Fibroblast of skin of right biceps (primary cell): ENCODE measurements around the gene MIF4GD.
"Not testable (repeated sequence)": the region's sequence is repeated elsewhere in the genome, so short reads cannot be mapped to it uniquely, and the experiment has no call there.

Source experiments
- DNase-seq: peaks from one replicate; pipeline ENCODE4 v3.0.0-alpha.2; 2013

The MIF4GD gene, protein sequence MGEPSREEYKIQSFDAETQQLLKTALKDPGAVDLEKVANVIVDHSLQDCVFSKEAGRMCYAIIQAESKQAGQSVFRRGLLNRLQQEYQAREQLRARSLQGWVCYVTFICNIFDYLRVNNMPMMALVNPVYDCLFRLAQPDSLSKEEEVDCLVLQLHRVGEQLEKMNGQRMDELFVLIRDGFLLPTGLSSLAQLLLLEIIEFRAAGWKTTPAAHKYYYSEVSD

DNA sequence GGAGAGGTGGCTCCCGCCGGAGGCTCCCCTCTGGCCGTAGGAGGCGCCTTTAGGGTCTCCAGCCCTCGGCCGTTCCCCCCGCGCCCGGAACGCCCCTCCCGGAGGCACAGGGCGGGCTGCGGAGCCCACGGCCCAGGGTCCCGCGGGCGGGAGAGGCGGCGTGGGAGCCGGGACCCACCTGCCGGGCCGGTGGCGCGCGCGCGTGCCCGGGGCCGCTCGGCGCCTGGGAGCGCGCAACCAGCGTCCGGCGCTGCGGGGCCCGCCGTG, at the start of gene MIF4GD:
TSS of gene MIF4GD (minus strand) at position 266 of the 267 bp plus-strand sequence. CDS start 1,036 bp downstream, outside the sequence.
- no peak for DNase-seq

DNA sequence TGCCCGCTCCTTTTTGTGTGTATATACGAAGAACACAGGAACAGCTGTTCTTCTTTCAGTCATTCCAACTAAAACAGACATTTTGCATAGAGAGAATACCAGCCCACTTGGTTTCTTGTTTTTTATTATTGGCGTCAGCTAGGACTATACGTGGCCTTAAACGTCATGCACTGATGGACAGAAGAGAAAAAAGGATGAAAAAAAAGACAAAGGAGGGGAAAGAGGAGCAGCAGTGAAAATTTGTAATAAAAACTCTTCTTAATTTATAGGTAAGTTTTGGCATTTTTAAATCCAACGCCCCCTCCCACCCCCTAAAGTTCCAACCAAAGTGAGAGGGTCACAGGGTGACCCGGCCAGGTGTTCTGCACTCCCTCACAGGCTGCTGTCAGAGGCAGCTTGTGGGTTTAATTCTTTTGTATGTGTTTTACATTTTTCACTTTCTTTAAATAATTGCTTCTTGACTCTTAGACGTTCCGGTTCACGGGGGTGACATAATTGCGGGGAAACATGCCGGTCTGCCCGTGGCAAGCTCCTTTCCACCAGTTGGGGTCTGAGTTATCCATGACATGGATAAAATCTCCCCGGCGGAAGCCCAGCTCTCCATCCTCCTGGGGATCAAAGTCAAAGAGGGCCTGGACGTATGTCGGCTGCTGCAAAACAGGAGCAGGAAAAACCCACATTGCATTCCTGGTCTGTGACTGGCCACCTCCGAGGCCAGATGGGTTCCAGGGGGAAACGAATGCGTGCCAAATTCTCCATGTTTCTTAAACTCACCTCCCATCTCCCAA, 49.1 kb upstream of the MIF4GD start:
- DNase-seq, result peak; percentile 83

DNA sequence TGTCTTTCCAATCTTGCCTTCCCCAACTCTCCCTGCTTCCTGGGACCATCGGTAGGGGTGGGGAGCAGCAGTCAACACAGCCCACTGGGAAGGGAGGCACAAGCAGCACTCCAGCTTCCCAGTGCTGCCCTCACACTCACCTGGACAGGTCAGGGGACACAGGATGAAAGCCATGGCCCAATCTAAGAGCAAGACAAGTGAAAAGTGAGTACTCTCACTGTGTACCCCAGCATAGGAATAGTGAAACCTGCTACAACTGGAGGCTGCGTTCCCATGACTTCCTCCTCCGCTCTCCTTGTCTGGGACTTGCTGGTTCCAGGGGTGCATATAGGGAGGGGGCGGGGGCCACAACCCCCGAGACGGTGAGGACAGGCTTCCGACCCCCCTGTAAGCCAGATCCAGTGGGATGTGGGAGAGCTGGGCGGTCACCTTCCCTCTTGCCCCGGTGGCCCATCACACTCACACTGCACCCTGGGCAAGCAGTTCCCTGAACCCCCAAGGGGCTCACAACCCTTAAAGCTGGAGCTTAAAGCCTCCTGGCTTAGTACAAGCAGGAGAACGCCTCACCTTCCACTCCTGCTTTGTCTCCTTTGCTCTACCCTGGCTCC, 47.7 kb upstream of the MIF4GD start:
- DNase-seq, result no peak

DNA sequence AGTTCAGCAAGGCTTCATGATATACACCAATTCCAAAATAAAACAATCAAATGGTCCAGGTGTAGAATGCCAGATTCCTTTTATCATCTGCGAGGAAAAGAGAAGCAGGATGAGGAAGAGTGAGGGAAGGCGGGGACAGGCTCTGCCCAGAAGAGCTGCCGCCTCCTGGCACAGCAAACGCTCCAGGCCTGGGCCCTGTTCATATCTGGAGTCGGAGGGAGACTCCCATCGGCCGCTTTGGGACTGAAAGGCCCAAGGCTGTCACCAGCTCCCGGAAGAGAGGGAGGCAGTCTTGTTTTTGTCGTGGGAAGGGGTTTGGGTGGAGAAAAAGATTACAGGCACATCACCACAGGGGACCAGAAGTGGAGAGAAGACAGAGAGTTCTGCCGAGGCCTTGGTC, 47.2 kb upstream of the MIF4GD start:
- DNase-seq, result no peak

DNA sequence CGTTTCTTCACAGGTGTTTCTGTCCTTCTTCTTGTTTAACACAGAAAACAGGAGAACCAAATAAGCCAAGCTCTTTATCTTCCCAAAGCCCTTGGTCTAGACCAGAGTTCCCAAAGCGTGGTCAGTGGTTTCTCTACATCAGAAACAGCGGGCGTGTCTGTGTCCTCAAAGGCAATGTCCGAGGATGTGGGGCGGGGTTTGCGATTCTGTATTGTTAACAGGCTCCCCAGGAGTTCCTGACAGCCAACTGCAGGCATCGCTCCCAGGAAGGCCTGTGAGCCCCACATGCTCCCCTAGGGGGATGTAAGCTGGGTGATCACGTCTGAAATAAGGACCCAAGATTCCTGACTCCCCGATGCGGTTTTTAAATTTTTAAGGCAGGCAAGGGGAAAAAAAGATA, 46.6 kb upstream of the MIF4GD start:
- DNase-seq, result no peak

DNA sequence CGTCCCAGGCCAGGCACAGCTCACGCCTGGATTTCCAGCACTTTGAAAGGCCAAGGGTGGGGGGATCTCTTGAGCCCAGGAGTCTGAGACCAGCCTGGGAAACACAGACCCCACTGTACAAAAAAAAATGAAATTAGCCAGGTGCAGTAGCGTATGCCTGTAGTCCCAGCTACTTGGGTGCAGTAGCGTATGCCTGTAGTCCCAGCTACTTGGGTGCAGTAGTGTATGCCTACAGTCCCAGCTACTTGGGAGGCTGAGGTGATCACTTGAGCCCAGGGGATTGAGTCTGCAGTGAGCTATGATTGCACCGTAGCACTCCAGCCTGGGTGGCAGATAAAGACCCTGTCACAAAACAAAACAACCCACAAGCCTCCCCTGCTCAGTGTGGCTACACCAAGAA, 45.2 kb upstream of the MIF4GD start:
- DNase-seq, result no peak

DNA sequence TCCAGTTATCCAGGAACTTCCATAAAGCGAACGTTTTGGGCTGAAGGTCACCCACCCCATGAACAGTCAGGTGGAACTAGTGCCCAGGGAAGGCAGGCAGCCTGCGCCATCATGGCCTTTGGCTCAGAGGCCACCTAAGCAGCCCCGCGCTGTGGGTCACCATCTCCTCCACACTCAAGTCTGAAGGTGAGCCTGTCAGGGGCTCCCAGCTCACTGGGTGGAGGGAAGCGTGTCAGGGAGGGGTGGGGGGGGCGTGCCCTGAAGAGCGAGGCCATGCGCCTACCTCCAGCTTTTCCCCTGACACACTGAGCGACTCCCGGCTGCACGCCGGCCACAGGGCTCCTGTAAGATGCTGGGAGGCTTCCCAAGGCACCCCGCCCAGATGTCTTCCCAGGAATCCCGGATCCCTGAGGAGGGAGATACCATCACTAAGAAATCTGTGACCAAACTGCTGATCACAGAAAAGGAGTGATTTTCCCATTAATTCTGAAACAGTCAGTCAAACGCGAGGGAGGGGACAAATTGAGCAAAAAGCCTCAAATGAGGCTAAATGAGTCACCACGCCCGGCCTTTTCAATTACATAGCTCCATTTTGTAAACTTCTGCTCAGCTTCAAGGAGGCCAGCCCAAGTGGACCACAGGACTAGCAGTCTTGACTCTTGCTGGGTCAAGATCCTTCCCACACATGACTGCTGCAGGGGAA, 44.7 kb upstream of the MIF4GD start:
- DNase-seq, result no peak

DNA sequence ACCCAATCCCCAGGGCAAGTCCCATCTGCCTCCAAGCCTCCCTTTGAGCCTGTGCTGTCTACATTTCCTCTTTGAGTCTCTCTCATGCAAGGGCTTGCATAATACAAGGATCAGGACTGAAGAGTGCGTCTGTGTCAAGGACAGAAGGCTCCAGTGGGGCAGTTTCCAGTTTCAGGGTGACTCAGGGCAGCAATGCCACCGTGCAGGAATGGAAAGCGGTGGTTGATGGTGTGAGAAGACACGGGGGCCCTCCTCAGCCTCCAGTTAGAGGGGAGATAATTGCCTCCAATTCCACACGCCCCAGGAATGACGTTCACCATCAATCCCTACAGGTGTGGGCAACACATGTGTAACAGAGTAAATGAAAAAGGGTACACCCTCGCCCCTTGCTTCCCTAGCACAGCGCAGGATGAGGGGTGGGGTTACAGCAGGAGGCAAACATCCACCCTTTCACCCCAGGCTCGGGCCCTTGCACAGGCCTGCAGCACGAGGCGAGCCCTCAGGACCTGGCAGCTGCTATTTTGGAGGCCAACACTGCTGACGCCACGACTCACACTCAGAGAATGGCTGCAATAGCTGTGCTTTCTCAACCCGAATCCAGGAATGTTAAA, 43.0 kb upstream of the MIF4GD start:
- peak; percentile 31 for DNase-seq

DNA sequence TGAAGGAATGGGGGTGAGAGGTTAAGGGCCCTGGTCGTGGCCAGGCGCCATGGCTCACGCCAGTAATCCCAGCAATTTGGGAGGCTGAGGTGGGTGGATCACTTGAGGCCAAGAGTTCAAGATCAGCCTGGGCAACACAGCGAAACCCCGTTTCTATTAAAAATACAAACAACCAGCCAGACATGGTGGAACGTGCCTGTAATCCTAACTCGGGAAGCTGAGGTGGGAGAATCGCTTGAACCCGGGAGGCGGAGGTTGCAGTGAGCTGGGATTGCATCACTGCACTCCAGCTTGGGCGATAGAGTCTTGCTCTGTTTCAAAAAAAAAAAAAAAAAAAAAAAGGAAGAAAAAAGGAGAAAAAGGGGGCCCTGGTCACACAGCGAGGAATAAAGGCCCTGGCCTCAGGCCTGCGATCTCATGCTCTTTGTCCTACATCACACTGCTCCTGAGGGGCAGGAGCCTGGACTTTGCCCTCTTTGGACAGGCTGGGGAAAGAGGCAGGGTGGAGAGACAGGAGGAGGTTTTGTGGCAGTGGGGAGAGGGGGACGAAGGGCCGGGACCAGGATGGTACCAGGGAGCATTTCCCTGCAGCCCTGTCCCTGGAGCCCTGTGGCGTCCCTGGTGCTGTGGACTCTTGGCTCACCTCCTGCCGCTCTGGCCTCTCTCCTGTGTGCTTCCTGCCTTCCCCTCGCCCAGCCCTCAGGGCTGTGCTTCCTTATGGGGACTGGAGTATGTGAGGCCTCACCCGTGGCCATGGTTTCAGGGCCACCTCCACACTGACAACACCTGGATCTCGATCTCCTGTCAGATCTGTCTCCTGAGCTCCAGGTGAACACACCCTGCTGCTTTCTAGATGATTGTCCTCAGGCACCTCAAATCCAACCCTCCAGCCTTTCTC, 38.0 kb upstream of the MIF4GD start:
- DNase-seq, result no peak

DNA sequence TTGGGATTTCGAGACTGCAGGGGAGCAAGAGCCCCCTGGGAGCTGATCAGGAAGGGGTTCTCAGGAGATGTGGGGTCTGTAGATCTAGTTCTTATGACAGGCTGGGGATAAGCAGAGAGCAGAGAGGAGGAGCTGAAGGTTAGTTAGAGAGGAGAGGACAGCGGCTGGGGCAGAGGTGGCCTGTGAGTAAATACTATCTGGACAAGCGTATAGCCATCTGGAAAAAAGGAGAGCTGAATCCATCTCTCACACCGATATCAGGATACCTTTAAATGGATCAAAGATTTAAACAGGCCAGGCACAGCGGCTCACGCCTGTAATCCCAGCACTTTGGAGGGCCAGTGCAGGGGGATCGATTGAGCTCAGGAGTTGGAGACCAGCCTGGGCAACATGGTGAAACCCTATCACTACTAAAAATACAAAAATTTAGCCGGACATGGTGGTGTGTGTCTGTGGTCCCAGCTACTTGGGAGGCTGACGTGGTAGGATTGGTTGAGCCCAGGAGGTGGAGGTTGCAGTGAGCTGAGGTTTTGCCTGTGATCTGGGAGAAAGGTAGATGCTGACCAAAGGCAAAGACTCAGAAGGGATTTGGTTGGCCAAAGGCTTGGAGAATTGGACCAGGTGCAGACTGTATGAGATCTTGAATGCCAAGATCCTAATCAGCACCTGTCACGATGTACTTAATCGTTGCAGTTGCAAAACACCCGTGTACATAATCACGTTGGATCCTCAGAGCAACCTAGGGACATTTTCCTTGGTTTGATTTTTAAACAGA, 37.1 kb upstream of the MIF4GD start:
- DNase-seq, result no peak

DNA sequence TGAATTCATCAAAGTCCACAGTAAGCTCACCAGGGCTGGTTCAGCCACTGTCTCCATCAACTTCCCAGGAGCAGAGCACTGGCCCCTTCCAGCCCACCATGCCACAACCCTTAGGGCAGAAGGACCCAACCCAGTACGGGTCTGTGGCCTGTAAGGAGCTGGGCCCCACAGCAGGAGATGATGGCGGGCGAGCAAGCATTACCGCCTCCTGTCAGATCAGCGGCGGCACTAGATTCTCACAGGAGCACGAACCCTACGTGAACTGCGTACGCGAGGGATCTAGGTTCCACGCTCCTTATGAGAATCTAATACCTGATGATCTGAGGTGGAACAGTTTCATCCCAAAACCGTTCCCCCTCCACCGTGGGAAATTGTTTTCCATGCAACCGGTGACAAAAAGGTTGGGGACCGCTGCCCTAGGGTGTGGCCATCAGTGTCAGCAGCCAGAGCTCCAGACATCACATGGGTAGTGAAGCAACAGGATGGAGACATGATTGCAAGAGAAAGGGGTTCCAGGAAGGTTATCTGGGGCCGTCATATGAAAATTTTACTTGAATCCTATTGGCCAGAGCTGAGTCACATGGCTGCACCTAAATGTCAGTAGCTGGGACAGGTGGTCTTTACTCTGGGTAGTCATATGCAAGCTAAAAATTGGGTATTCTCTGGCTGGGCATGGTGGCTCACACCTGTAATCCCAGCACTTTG, 30.6 kb upstream of the MIF4GD start:
- no peak for DNase-seq

DNA sequence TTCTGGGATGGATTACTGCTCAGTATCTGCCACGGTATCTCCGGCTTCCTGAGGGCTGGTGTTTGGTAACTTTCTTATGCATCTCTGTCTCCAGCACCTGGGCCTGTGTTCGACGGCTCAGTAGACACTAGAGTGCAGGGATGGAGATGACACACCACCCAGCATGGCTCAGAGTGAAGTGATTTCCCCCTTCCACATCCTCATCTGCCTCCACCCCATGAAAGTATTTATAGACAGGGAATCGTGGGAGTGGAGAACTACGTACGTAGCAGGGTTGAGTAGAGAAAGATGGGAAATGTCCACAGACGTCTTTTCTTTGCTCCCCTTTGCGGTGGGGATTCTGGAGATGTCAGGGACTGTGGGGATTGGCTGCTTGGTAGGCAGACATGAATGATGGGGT, 30.0 kb upstream of the MIF4GD start:
- DNase-seq, result no peak

DNA sequence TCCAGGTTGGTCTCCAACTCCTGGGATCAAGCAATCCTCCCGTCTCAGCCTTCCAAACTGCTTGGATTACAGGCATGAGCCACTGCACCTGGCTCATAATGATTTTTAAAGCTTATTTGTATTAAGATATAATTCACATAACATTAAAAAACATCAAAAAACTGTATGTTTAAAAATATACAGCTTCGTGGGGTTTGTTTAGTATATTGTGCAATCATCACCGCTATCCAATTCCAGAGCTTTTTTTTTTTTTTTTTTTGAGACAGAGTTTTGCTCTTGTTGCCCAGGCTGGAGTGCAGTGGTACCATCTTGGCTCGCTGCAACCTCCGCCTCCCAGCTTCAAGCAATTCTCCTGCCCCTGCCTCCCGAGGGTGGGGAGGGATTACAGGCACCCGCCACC, 29.2 kb upstream of the MIF4GD start:
- no peak for DNase-seq

DNA sequence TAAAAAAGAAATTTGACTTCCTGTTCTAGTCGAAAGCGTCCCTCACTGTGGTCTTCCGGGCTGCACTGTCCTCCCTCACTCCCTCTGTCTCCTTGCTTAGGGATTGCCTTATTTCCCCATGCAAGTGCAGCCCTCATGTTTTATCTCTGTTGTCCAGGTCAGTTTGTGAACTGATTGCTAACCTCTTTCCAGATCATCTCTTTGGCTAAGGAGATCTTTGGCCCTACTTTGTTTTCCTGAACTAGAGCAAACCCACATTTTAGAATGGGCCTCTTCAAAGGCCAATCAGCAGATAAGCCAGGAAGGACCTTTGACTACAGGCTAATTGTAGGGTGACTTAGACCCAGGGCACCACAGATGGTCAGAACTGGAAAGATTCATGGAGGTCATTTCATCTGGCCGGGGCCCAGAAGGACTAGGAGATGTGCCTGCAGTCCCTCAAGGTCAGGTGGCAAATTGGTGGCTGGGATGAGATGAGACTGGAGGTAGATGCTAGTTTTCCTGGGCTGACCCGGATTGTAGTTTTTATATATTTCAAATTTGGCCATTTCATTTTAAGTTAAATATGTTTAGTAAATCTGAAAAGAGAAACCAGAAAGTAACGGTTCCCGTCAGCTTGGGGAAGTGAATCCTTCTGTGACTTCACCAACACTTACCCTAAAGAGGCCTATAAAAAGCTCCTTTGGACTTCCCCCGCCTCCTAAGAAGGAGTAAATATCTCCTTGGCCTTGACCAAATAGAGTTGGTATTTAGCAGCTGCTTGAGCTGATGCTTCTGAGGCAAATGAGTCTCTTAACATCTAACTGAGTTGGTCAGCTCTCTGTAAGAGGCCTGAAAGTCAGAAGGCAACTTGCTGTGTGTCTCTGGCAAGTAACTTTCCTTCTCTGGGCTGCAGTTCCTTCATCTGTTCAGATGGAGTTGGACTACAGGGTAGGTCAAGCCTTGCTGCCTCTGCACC, 24.4 kb upstream of the MIF4GD start:
- DNase-seq, result no peak

DNA sequence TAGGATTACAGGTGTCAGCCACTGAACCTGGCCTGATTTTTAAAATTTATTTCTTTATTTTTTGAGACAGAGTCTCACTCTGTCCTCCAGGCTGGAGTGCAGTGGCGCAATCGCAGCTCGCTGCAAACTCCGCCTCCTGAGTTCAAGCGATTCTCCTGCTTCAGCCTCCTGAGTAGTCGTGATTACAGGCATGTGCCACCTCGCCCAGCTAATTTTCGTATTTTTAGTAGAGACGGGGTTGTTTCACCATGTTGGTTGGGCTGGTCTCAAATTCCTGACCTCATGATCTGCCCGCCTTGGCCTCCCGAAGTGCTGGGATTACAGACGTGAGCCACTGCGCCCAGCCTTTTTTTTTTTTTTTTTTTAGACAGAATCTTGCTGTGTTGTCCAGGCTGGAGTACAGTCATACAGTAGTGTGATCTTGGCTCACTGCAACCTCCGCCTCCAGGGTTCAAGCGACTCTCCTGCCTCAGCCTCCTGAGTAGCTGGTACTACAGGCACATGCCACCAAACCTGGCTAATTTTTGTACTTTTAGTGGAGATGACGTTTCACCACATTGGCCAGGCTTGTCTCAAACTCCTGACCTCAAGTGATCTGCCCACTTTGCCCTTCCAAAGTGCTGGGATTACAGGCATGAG, 21.9 kb upstream of the MIF4GD start:
- not testable (repeated sequence) for DNase-seq

DNA sequence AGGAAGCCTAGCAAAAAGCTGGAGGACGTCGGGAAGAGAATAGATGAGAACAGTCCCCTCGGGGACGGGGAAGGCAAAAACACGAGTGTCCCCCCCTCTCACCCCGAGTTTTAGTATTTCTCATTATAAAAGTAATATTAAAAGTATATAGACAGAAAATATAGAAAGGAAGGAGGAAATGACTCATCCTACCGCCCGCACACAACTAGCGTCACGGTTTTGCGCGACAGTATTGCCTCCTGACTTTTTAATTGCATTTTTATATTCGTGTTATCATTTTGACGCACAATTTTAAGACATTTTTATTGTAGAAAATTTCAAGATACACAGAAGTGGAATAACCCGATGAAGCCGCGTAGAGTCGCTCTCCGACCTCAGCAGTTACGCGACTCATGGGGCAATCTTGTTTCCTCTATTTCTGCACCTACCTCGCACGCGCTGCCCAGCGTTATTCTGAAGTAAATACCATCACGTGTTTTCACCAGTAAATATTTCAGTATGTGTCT, 18.9 kb upstream of the MIF4GD start:
- DNase-seq, result peak; percentile 52

DNA sequence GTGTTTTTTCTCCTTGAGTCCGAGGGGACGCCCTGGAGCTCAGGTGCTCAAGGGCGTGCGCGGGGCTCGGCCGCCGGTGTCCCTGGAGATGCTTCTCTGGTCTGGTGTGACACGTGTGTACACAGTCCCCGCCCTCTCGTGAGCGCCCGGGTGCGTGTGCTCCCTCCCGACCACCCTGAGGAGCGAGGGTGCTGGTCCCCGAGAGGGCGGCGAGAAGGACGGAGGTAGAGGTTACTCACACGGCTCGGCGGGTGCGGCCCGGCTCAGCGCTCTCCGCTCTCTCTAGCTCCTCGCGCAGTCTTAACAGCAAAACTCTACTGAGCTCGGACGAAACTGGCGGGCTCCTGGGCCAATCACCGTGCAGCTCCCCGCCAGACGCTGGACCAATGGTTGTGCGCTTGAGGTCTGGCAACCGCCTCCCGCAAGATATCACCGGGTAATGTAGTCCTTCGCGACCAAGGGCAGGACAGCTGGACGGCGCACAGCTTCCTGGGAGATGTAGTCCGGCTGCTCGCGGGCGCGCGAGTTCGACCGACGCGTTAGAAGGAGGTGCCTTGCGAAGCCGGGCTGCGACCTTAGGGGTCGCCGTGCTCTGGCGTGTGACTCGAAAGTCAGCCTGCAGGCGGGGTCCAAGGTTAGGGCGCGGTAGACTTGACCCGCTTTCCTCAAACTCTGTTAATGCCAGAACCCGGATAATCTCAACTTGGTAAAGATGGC, 18.2 kb upstream of the MIF4GD start, which contains the start of gene SLC25A19:
TSS of gene SLC25A19 (minus strand) at position 319 of the 717 bp plus-strand sequence. CDS start 2,669 bp downstream, outside the sequence.
- DNase-seq, result peak; percentile 99

DNA sequence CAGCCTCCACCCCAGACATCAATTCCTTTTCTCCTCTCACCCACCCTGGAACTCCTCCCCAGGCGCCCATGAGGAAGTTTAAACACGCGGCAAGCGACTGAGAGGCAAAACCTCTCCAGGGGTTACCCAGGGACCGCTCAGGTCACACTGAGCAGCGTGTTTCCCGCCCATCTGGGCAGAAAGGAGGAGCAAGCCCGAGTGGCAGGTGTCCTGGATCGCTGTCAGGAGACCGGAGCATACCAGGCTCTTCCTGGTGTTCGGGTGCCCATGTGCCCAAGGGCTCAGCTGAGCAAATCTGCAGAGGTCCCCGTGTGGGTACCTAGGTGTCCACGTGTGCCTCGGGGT, 17.7 kb upstream of the MIF4GD start:
- no peak for DNase-seq
